Fibroblast of lung (primary cell): ENCODE measurements around the gene ST8SIA6. TPM values are rescaled to one million over a fixed set of nuclear protein-coding genes. Genes with fewer than 3 reads are reported as not detected.

Experiments used
- DNase-seq, 2 donors: peaks; one replicate each; pipeline versions ENCODE4 v3.0.0 to v3.0.0-alpha.2; 2010; ENCODE audit warnings: low read depth in 2 of 2
- H2AFZ ChIP-seq: 2 replicates; pipeline ENCODE4 v1.5.1; 2012; ENCODE audit warnings: low read length, control low read depth, inconsistent platforms
- H3K27ac ChIP-seq: 2 replicates; pipeline ENCODE4 v1.5.1; 2011; ENCODE audit warnings: low read length, control low read depth; ENCODE audit not compliant: insufficient read depth
- H3K27me3 ChIP-seq: 2 replicates; pipeline ENCODE4 v1.5.1; 2011; ENCODE audit warnings: mild to moderate bottlenecking, low read length; ENCODE audit not compliant: control insufficient read depth, insufficient read depth
- H3K36me3 ChIP-seq: 2 replicates; pipeline ENCODE4 v1.5.1; 2011; ENCODE audit warnings: low read length; ENCODE audit not compliant: control insufficient read depth, insufficient read depth
- H3K4me1 ChIP-seq: 2 replicates; pipeline ENCODE4 v1.5.1; 2011; ENCODE audit warnings: low read length; ENCODE audit not compliant: control insufficient read depth, insufficient read depth; ENCODE audit errors: extremely low read depth
- H3K4me2 ChIP-seq: 2 replicates; pipeline ENCODE4 v1.5.1; 2011; ENCODE audit warnings: low read length, control low read depth; ENCODE audit not compliant: insufficient read depth; ENCODE audit errors: extremely low read depth
- H3K4me3 ChIP-seq, 4 experiments: fragments of 200-600 bp in 1 of 4; sonication (generic) in 1 of 4; replicated peaks in 1 of 4; 2 replicates each; pipeline ENCODE4 v1.5.1; 2011 to 2016; ENCODE audit warnings: low read length in 4 of 4, low read depth in 3 of 4, mild to moderate bottlenecking in 3 of 4, control low read depth in 2 of 4, inconsistent platforms in 1 of 4, mixed read lengths in 1 of 4; ENCODE audit not compliant: insufficient read depth in 1 of 4; ENCODE audit errors: control extremely low read depth in 1 of 4
- H3K79me2 ChIP-seq: 2 replicates; pipeline ENCODE4 v1.5.1; 2012; ENCODE audit warnings: mild to moderate bottlenecking, low read length, inconsistent platforms; ENCODE audit not compliant: control insufficient read depth, insufficient read depth
- H3K9ac ChIP-seq: 2 replicates; pipeline ENCODE4 v1.5.1; 2011; ENCODE audit warnings: mild to moderate bottlenecking, low read length, control low read depth; ENCODE audit not compliant: insufficient read depth
- H3K9me3 ChIP-seq: 2 replicates; pipeline ENCODE4 v1.5.1; 2012; ENCODE audit warnings: low read depth, low read length; ENCODE audit not compliant: control insufficient read depth, insufficient read depth
- H4K20me1 ChIP-seq: 2 replicates; pipeline ENCODE4 v1.5.1; 2011; ENCODE audit warnings: low read length; ENCODE audit not compliant: control insufficient read depth, insufficient read depth; ENCODE audit errors: extremely low read depth
- CTCF ChIP-seq, 2 donors: IDR thresholded peaks in 1 of 2; conservative IDR thresholded peaks in 1 of 2; 1 replicate in 1 of 2; 2 replicates in 1 of 2; pipeline ENCODE4 v1.5.1; 2011 to 2012; ENCODE audit warnings: low read length in 2 of 2, control low read depth in 1 of 2, inconsistent platforms in 1 of 2, low read depth in 1 of 2, mild to moderate bottlenecking in 1 of 2
- EZH2 ChIP-seq: IDR thresholded peaks from 2 replicates; pipeline ENCODE4 v1.5.1; 2012; ENCODE audit warnings: low read length, control low read depth, mild to moderate bottlenecking; ENCODE audit errors: missing control alignments
- polyA plus RNA-seq, 2 donors: library from polyadenylated mRNA; depleted of rRNA in 1 of 2; stranded (reverse) in 1 of 2; unstranded in 1 of 2; fragments of >200 nt; gene quantifications; 2 replicates each; pipeline ENCODE4 v1.2.1, GENCODE V29; 2011 to 2012; ENCODE audit warnings: missing spikeins in 1 of 2
- total RNA-seq: library from RNA; depleted of rRNA; stranded (reverse); fragments of >200 nt; gene quantifications from 2 replicates; pipeline ENCODE4 v1.2.1, GENCODE V29; 2014

Gene ST8SIA6
- total and polyA plus RNA-seq, 2 donors (not counting 1 experiment from before 2014, with no cell fraction given), result under 0.01 to 0.05 TPM

GRCh38 chr10:17353568-17354300, 100.7 kb downstream of the ST8SIA6 start:
- Histone ChIP-seq H3K9me3 (no peaks in the 10 kb centered on the region), H3K27me3 (no peaks in the 10 kb centered on the region), H3K4me1 (peaks cover 2% of the 10 kb centered on the region), H3K4me2 (no peak overlapping the region), H2AFZ (no peak overlapping the region), H3K9ac (no peak overlapping the region), H4K20me1 (no peaks in the 10 kb centered on the region), H3K36me3 (no peaks in the 10 kb centered on the region), H3K4me3 (no peak overlapping the region), H3K79me2 (no peaks in the 10 kb centered on the region), H3K27ac (no peak overlapping the region)
- no peak for TF ChIP-seq EZH2
- TF ChIP-seq CTCF (conservative IDR thresholded peaks at IDR 0.05 in 1 of 2, IDR thresholded peaks at IDR 0.05 in 1 of 2; ENCODE audit: low read depth in 1 of 2, low read length in 2 of 2), result no peak
- DNase-seq, result peak in 1 of 2 donors; percentile 79

GRCh38 chr10:17352583-17352982, 101.8 kb downstream of the ST8SIA6 start:
- H3K36me3 ChIP-seq, result no peaks in the 10 kb centered on the region
- no peaks in the 10 kb centered on the region for H3K9me3 ChIP-seq
- no peak for DNase-seq
- no peak overlapping the region for H3K27ac ChIP-seq
- no peak overlapping the region for H2AFZ ChIP-seq
- no peaks in the 10 kb centered on the region for H4K20me1 ChIP-seq
- no peak overlapping the region for H3K4me2 ChIP-seq
- H3K4me1 ChIP-seq, result peaks cover 6% of the 10 kb centered on the region
- H3K4me3 ChIP-seq, result no peak overlapping the region
- no peaks in the 10 kb centered on the region for H3K79me2 ChIP-seq
- no peaks in the 10 kb centered on the region for H3K27me3 ChIP-seq
- H3K9ac ChIP-seq, result no peak overlapping the region
- TF ChIP-seq EZH2 (no peak), CTCF (conservative IDR thresholded peaks at IDR 0.05 in 1 of 2, IDR thresholded peaks at IDR 0.05 in 1 of 2; ENCODE audit: low read depth in 1 of 2, low read length in 2 of 2) (no peak)

- no peak for TF ChIP-seq CTCF (conservative IDR thresholded peaks at IDR 0.05 in 1 of 2, IDR thresholded peaks at IDR 0.05 in 1 of 2; ENCODE audit: low read depth in 1 of 2, low read length in 2 of 2)
- TF ChIP-seq EZH2, result no peak
- Histone ChIP-seq H3K9ac (no peak overlapping the region), H3K4me2 (no peak overlapping the region), H3K27ac (no peak overlapping the region), H3K79me2 (no peaks in the 10 kb centered on the region), H3K36me3 (no peaks in the 10 kb centered on the region), H2AFZ (no peak overlapping the region), H4K20me1 (no peaks in the 10 kb centered on the region), H3K4me3 (no peak overlapping the region), H3K4me1 (peaks cover 6% of the 10 kb centered on the region), H3K9me3 (no peaks in the 10 kb centered on the region), H3K27me3 (no peaks in the 10 kb centered on the region)
- DNase-seq, result no peak
Observed at GRCh38 chr10:17351506-17351905, 102.9 kb downstream of the ST8SIA6 start.
